Measurements from ENCODE around the gene MLH1.

GRCh38 chr3:37096288-37096687 is 103.0 kb downstream of the MLH1 start:
- TF ChIP-seq POLR2A (IDR thresholded peaks at IDR 0.05; ENCODE audit: low read depth) (no peak), CTCF (IDR thresholded peaks at IDR 0.05) (no peak), POLR2AphosphoS5 (IDR thresholded peaks at IDR 0.05) (no peak)
